Smooth muscle cell of bladder (primary cell): Measurements from ENCODE around the gene CDC42BPG. TPM values are rescaled to one million over a fixed set of nuclear protein-coding genes. Genes with fewer than 3 reads are reported as not detected.

Experiments used
- total RNA-seq: library from RNA; depleted of rRNA; stranded (reverse); fragments of >200 nt; gene quantifications from 2 replicates; pipeline ENCODE4 v1.2.3, GENCODE V29; 2014

CDC42BPG gene
- under 0.01 TPM in 2 replicates for total RNA-seq

GRCh38 chr11:64844330-64845128 is at the start of gene CDC42BPG:
TSS of gene CDC42BPG (minus strand) at chr11:64844653. CDS start at chr11:64844569, 84 bp downstream.

GRCh38 chr11:64878494-64879243 is 34.2 kb upstream of the CDC42BPG start, which contains the start of gene EHD1:
TSS of gene EHD1 (minus strand) at chr11:64878621. CDS start at chr11:64878464, 157 bp downstream.

GRCh38 chr11:64810271-64810890 is 34.1 kb downstream of the CDC42BPG start, which contains the start of gene MEN1:
TSS of gene MEN1 (minus strand) at chr11:64810551. CDS start at chr11:64810109, 442 bp downstream.

GRCh38 chr11:64803158-64803845 is 41.2 kb downstream of the CDC42BPG start, which contains the start of gene MAP4K2:
TSS of gene MAP4K2 (minus strand) at chr11:64803214. CDS start at chr11:64803149, 65 bp downstream.

GRCh38 chr11:64778473-64779298 is 65.8 kb downstream of the CDC42BPG start, which contains the start of gene SF1:
TSS of gene SF1 (minus strand) at chr11:64778542. CDS start at chr11:64778392, 150 bp downstream.

Other genes starting within 250 kb of the CDC42BPG start
- gene NRXN2, start 121.5 kb downstream of the CDC42BPG start, total RNA-seq, result 0.57 and 0.74 TPM in 2 replicates
- 0.18 and 0.71 TPM in 2 replicates for gene RASGRP2, start 100.5 kb downstream of the CDC42BPG start, total RNA-seq
- 0.57 and 3.1 TPM in 2 replicates for gene PYGM, start 84.7 kb downstream of the CDC42BPG start, total RNA-seq
- gene SF1, start 66.1 kb downstream of the CDC42BPG start, total RNA-seq, result 49.1 and 65.5 TPM in 2 replicates
- gene MAP4K2, start 41.4 kb downstream of the CDC42BPG start, total RNA-seq, result 5.4 and 10.1 TPM in 2 replicates
- 8.0 and 14.0 TPM in 2 replicates for gene MEN1, start 34.1 kb downstream of the CDC42BPG start, total RNA-seq
- gene EHD1, start 34.0 kb upstream of the CDC42BPG start, total RNA-seq, result 48.1 and 54.9 TPM in 2 replicates
- gene ATG2A, start 72.6 kb upstream of the CDC42BPG start, total RNA-seq, result 6.5 and 8.0 TPM in 2 replicates
- 6.7 and 11.2 TPM in 2 replicates for gene PPP2R5B, start 80.0 kb upstream of the CDC42BPG start, total RNA-seq
- not detected in 2 replicates for gene GPHA2, start 91.2 kb upstream of the CDC42BPG start, total RNA-seq
- not detected in 2 replicates for gene MAJIN, start 127.5 kb upstream of the CDC42BPG start, total RNA-seq
- 0.37 and 0.71 TPM in 2 replicates for gene BATF2, start 152.3 kb upstream of the CDC42BPG start, total RNA-seq
- 77.1 and 85.5 TPM in 2 replicates for gene ARL2, start 169.5 kb upstream of the CDC42BPG start, total RNA-seq
- gene SNX15, start 182.8 kb upstream of the CDC42BPG start, total RNA-seq, result 4.8 and 6.9 TPM in 2 replicates
- 5.0 and 6.4 TPM in 2 replicates for gene SAC3D1, start 196.6 kb upstream of the CDC42BPG start, total RNA-seq
- 23.9 and 27.7 TPM in 2 replicates for gene NAALADL1, start 213.9 kb upstream of the CDC42BPG start, total RNA-seq
- gene CDCA5, start 239.4 kb upstream of the CDC42BPG start, total RNA-seq, result 0.85 and 1.2 TPM in 2 replicates
- 36.1 and 36.6 TPM in 2 replicates for gene ZFPL1, start 239.6 kb upstream of the CDC42BPG start, total RNA-seq